ENCODE data around the gene TCEANC2.
"Not testable (repeated sequence)": the region's sequence is repeated elsewhere in the genome, so short reads cannot be mapped to it uniquely, and the experiment has no call there.

TCEANC2 gene

GRCh38 chr1:54012863-54013262 lies 40.5 kb upstream of the TCEANC2 start:
- Histone ChIP-seq H3K4me2 (ENCODE audit: low read length) (no peak overlapping the region), H3K9me3 (replicated peaks; ENCODE audit: low read length) (no peaks in the 10 kb centered on the region), H3K36me3 (ENCODE audit: insufficient read depth, low read length) (no peaks in the 10 kb centered on the region), H3K27me3 (ENCODE audit: control insufficient read depth, insufficient read depth, low read length) (peaks cover 71% of the 10 kb centered on the region), H3K4me3 (ENCODE audit: low read length) (no peak overlapping the region), H3K4me1 (ENCODE audit: control insufficient read depth, insufficient read depth, low read length) (peaks cover 4% of the 10 kb centered on the region), H3K9ac (ENCODE audit: low read depth, low read length) (no peak overlapping the region)

GRCh38 chr1:54013393-54014008 lies 39.9 kb upstream of the TCEANC2 start:
- Histone ChIP-seq H3K4me1 (ENCODE audit: control insufficient read depth, insufficient read depth, low read length) (peaks cover 4% of the 10 kb centered on the region), H3K36me3 (ENCODE audit: insufficient read depth, low read length) (no peaks in the 10 kb centered on the region), H3K4me2 (ENCODE audit: low read length) (no peak overlapping the region), H3K9ac (ENCODE audit: low read depth, low read length) (no peak overlapping the region), H3K9me3 (replicated peaks; ENCODE audit: low read length) (no peaks in the 10 kb centered on the region), H3K4me3 (ENCODE audit: low read length) (no peak overlapping the region), H3K27me3 (ENCODE audit: control insufficient read depth, insufficient read depth, low read length) (peaks cover 71% of the 10 kb centered on the region)

DNA sequence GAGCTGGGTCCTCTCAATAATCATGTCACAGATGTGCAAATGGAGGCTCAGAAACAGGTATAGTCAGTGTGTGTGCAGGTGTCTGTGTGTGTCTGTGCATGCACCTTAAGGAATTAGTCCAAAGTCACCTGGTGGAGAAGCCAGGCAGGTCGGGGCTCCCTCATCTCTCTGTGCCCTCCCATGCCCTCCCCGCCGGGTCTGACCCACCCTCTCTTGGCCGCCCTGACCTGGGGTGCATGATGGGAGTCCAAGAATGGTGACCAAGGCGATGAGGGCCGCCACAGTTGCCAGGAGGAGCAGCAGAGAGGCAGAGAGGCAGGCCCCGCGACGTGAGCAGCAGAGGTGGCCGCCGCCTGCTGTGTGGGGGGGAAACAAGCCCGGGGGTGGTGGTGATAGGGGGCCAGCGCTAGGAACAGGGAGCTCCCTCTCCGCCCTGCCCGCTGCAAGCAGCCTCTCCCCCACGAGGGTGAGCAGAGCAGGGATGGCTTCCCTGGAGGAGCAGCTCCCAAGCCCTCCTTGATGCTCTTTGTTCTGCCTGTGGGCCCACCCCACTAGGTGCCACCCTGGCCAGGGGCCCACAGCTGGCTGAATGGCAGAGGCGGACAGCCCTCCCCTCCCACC lies 39.3 kb upstream of the TCEANC2 start:
- Histone ChIP-seq H3K9ac (ENCODE audit: low read depth, low read length) (no peak overlapping the region), H3K4me2 (ENCODE audit: low read length) (no peak overlapping the region), H3K4me1 (ENCODE audit: control insufficient read depth, insufficient read depth, low read length) (peaks cover 4% of the 10 kb centered on the region), H3K27me3 (ENCODE audit: control insufficient read depth, insufficient read depth, low read length) (peaks cover 70% of the 10 kb centered on the region), H3K4me3 (ENCODE audit: low read length) (no peak overlapping the region), H3K36me3 (ENCODE audit: insufficient read depth, low read length) (no peaks in the 10 kb centered on the region), H3K9me3 (replicated peaks; ENCODE audit: low read length) (no peaks in the 10 kb centered on the region)

DNA sequence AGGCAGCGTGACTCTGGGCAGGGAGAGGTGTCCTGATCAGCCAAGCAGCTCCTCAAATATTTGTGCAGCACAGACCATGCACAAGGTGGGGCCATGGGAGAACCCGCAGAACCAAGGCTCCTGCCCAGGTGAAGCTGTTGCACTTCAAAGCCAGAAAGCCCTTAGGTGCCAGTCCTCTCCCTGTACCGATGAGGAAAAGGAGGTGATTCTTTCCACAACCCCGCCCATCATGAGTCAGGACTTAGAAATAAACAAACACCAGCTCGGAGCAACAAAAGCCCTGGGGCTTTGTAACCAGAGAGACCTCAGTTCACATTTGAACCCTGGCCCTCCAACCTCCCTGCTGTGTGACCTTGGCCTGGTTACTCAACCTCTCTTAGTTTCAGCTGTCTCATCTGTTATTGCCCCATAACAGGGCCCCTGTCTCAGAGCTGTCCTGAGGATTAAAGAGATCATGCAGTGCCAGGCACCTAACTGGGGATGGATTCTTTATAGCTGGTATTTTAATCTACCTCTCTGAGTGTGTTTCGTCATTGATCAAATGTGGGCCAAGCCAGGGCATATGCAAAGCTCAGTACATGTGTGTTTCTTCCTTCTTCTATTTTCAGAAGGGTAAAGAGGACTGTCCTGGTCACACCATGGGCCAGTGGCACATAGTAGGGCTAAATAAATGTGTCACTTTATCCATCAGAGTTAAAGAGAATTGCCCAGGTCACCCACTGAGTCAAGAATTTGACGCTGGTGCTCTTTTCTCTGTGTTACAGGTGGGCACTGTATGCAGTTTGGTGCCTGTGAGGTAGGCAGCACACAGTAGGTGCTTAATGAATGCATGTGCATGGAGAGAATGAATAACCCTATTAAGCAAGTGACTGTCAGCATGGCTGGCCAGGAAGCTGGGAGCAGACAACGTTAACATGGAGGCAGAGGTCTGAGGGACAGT lies 36.8 kb upstream of the TCEANC2 start:
- Histone ChIP-seq H3K4me1 (ENCODE audit: control insufficient read depth, insufficient read depth, low read length) (peaks cover 4% of the 10 kb centered on the region), H3K36me3 (ENCODE audit: insufficient read depth, low read length) (no peaks in the 10 kb centered on the region), H3K27me3 (ENCODE audit: control insufficient read depth, insufficient read depth, low read length) (peaks cover 51% of the 10 kb centered on the region), H3K9me3 (replicated peaks; ENCODE audit: low read length) (no peaks in the 10 kb centered on the region), H3K4me2 (ENCODE audit: low read length) (no peak overlapping the region), H3K4me3 (ENCODE audit: low read length) (no peak overlapping the region), H3K9ac (ENCODE audit: low read depth, low read length) (no peak overlapping the region)

DNA sequence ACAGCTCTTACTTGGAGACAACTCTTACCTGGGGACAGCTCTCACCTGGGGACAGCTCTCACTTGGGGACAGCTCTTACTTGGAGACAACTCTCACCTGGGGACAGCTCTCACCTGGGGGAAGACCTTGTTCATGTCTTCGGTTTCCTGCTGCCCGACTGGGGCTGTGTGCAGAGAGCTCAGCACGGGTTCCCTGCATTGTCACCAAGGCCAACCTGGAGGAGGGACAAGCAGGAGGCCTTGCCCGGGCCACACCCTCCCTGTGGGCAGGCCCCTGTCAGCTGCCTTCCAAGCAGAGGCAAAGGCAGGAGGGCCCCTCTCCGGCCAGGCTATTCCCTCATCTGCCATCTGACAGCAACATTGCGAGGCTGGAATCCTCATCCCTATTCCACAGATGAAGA lies 35.4 kb upstream of the TCEANC2 start, which contains the start of gene LDLRAD1:
Gene LDLRAD1, minus strand, starts transcription at position 208 of the 400 bp plus-strand sequence. Its CDS starts 74 bp downstream, at position 134.
- peaks cover 4% of the 10 kb centered on the region for H3K4me1 ChIP-seq (ENCODE audit: control insufficient read depth, insufficient read depth, low read length)
- no peaks in the 10 kb centered on the region for H3K36me3 ChIP-seq (ENCODE audit: insufficient read depth, low read length)
- H3K4me2 ChIP-seq (ENCODE audit: low read length), result no peak within 1 kb of the TSS
- H3K9ac ChIP-seq (ENCODE audit: low read depth, low read length), result no peak within 1 kb of the TSS
- no peaks in the 10 kb centered on the region for H3K9me3 ChIP-seq (replicated peaks; ENCODE audit: low read length)
- peaks cover 37% of the 10 kb centered on the region for H3K27me3 ChIP-seq (ENCODE audit: control insufficient read depth, insufficient read depth, low read length)
- no peak within 1 kb of the TSS for H3K4me3 ChIP-seq (ENCODE audit: low read length)

DNA sequence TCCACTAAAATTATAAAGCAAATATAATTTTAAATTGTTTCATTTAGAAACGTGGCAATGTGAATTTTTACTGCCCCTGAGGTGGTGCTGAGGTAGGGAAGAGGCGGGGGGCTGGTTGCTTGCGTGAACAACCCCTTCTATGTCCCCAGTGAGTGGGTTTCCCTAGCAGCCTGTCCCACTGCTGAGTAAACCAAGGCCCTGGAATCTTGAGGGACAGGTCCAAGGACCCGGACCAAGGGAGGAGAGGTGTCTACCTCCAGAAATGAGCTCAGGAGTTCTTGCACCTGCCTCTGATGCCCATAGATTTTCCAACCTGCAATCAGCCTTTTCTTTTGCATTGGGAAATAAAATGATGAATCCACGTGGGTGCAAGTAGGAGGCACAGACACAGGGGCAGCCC lies 34.8 kb upstream of the TCEANC2 start:
- H3K36me3 ChIP-seq (ENCODE audit: insufficient read depth, low read length), result no peaks in the 10 kb centered on the region
- peaks cover 4% of the 10 kb centered on the region for H3K4me1 ChIP-seq (ENCODE audit: control insufficient read depth, insufficient read depth, low read length)
- H3K4me3 ChIP-seq (ENCODE audit: low read length), result no peak overlapping the region
- no peaks in the 10 kb centered on the region for H3K9me3 ChIP-seq (replicated peaks; ENCODE audit: low read length)
- H3K9ac ChIP-seq (ENCODE audit: low read depth, low read length), result no peak overlapping the region
- no peak overlapping the region for H3K4me2 ChIP-seq (ENCODE audit: low read length)
- peaks cover 31% of the 10 kb centered on the region for H3K27me3 ChIP-seq (ENCODE audit: control insufficient read depth, insufficient read depth, low read length)

DNA sequence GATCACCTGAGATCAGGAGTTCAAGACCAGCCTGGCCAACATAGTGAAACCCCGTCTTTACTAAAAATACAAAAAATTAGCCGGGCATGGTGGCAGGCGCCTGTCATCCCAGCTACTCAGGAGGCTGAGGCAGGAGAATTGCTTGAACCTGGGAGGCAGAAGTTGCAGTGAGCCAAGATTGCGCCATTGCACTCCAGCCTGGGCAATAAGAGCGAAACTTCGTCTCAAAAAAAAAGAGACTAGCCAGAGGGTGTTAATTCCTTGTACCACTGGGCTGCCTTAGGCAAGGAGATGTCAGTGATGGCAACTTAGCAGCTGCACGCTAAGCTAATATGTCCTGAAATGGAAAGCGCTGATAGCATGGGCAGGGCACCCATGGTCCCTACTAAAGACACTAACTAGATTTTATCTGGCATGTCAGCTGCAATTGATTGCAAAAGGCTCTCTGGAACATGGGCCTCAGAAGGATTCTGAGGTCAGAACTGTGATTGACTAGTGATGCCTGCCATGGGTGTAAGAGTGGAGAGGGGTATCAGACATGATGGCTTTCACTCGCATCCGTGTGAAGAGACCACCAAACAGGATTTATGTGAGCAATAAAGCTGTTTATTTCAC lies 33.7 kb upstream of the TCEANC2 start:
- not testable (repeated sequence) for H3K36me3 ChIP-seq (ENCODE audit: insufficient read depth, low read length); H3K4me2 ChIP-seq (ENCODE audit: low read length); H3K4me3 ChIP-seq (ENCODE audit: low read length); H3K9ac ChIP-seq (ENCODE audit: low read depth, low read length); H3K9me3 ChIP-seq (replicated peaks; ENCODE audit: low read length); H3K4me1 ChIP-seq (ENCODE audit: control insufficient read depth, insufficient read depth, low read length)
- H3K27me3 ChIP-seq (ENCODE audit: control insufficient read depth, insufficient read depth, low read length), result peaks cover 27% of the 10 kb centered on the region

DNA sequence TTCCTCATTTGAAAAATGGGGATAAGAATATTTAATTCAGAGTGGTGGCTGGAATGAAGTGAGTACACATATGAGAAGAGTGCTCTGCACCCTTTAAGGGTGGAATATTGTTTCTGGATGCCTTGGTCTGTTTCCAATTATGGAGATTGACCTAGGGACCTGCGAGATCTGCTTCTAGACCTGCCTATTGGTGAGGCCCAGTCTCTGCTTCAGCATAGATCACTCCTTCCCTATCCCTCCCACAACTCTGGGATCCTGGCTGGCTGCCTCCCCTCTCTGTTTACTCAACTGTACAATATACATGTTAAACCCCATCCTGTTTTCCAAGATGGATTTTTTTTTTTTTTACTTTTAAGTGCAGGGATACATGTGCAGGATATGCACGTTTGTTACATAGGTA lies 29.1 kb upstream of the TCEANC2 start:
- Histone ChIP-seq H3K36me3 (ENCODE audit: insufficient read depth, low read length) (no peaks in the 10 kb centered on the region), H3K4me1 (ENCODE audit: control insufficient read depth, insufficient read depth, low read length) (no peaks in the 10 kb centered on the region), H3K4me2 (ENCODE audit: low read length) (no peak overlapping the region), H3K4me3 (ENCODE audit: low read length) (no peak overlapping the region), H3K9ac (ENCODE audit: low read depth, low read length) (no peak overlapping the region), H3K27me3 (ENCODE audit: control insufficient read depth, insufficient read depth, low read length) (peaks cover 3% of the 10 kb centered on the region), H3K9me3 (replicated peaks; ENCODE audit: low read length) (no peaks in the 10 kb centered on the region)

DNA sequence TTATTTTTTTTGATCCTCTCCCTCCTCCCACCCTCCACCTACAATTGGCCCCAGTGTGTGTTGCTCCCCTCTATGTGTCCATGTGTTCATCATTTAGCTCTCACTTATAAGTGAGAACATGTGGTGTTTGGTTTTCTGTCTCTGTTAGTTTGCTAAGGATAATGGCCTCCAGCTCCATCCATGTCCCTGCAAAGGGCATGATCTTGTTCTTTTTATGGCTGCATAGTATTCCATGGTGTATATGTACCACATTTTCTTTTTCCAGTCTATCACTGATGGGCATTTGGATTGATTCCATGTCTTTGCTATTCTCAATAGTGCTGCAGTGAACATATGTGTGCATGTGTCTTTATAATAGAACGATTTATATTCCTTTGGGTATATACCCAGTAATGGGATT lies 28.6 kb upstream of the TCEANC2 start:
- H3K36me3 ChIP-seq (ENCODE audit: insufficient read depth, low read length); H3K4me3 ChIP-seq (ENCODE audit: low read length); H3K4me1 ChIP-seq (ENCODE audit: control insufficient read depth, insufficient read depth, low read length); H3K9ac ChIP-seq (ENCODE audit: low read depth, low read length); H3K27me3 ChIP-seq (ENCODE audit: control insufficient read depth, insufficient read depth, low read length); H3K9me3 ChIP-seq (replicated peaks; ENCODE audit: low read length); H3K4me2 ChIP-seq (ENCODE audit: low read length): not testable (repeated sequence)

GRCh38 chr1:54027848-54028247 lies 25.6 kb upstream of the TCEANC2 start:
- Histone ChIP-seq H3K4me1 (ENCODE audit: control insufficient read depth, insufficient read depth, low read length) (no peaks in the 10 kb centered on the region), H3K36me3 (ENCODE audit: insufficient read depth, low read length) (peaks cover 14% of the 10 kb centered on the region), H3K27me3 (ENCODE audit: control insufficient read depth, insufficient read depth, low read length) (no peaks in the 10 kb centered on the region), H3K4me2 (ENCODE audit: low read length) (no peak overlapping the region), H3K4me3 (ENCODE audit: low read length) (no peak overlapping the region), H3K9ac (ENCODE audit: low read depth, low read length) (no peak overlapping the region), H3K9me3 (replicated peaks; ENCODE audit: low read length) (no peaks in the 10 kb centered on the region)

Measured in skeletal muscle satellite cell (primary cell).